GM19099 (cell line): ENCODE data around the gene MROH2A.

Experiments
- POLR2A ChIP-seq: IDR thresholded peaks from 3 replicates; pipeline ENCODE4 v1.6.1; 2011; ENCODE audit warnings: low read depth; ENCODE audit not compliant: insufficient read length; ENCODE audit errors: extremely low read depth

The MROH2A gene

DNA sequence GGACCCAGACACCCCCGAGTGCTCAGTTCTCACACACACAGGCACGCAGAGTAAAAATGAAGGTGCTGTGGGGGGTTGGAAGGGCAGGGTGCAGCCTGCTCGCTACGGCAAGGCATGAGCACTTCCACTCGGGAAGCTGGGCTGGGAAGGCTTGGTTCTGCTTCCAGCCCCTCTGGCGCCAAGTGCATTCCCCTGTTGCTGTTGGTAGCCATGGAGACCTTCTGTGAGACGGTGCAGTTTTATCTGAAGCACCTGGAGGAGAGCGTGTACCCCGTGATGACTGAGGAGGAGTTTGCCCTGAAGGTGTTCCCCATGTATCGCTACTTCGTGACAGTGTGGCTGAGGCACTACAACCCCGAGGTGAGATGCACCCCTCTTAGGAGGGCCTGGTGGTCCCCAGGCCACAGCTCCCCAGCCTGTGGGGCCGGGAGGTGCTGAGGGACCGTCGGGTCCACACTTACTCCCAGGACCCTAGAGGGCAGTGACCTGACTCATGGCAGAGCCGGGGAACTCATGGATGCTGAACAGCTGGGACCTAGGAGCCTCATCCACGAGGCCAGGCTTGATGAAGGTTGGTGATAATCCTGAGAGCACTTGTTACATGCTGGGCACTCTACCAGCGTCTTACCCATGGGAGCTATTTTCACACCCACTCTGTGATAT lies 15.5 kb downstream of the MROH2A start:
- TF ChIP-seq POLR2A = no peak

GRCh38 chr2:233794128-233794658 lies 16.1 kb downstream of the MROH2A start:
- no peak for TF ChIP-seq POLR2A

- no peak for TF ChIP-seq POLR2A
Observed at GRCh38 chr2:233795735-233796171, 17.6 kb downstream of the MROH2A start.

GRCh38 chr2:233796254-233796653 lies 18.1 kb downstream of the MROH2A start:
- TF ChIP-seq POLR2A = no peak

DNA sequence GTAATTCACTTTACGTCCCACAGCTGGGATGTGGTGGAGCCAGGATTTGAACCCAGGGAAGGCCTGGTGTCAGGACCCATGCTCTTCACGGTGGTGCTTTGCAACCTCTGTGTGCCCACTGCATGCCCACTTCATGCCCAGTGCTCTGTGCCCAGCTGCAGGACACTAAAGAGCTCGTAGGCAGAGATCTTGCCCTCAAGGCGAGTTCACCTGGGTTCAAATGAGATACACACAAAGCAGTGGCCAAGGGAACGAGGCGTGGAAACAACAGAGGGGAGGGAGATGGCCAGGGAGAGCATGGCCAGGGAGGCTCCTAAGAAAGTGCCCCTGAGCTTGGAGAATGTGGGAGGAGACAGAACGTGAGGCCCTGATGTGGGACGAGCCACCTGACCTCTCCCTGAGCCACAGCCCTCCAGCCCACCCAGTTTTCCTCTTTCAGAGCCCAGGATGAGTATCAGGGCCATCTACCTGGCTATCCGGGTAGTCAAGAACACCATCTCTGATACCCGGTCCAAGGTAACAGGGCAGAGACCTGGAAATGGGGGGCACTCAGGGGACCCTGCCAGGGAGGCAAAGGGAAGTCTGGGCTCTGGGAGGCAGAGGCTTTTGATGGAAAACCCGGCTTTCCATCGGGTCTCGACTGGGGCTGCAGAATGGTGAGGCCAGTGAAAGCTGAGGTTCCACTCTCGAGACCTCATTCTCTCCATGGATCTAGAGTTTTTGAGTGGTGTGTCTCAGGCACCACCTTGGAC lies 20.4 kb downstream of the MROH2A start:
- TF ChIP-seq POLR2A = no peak

DNA sequence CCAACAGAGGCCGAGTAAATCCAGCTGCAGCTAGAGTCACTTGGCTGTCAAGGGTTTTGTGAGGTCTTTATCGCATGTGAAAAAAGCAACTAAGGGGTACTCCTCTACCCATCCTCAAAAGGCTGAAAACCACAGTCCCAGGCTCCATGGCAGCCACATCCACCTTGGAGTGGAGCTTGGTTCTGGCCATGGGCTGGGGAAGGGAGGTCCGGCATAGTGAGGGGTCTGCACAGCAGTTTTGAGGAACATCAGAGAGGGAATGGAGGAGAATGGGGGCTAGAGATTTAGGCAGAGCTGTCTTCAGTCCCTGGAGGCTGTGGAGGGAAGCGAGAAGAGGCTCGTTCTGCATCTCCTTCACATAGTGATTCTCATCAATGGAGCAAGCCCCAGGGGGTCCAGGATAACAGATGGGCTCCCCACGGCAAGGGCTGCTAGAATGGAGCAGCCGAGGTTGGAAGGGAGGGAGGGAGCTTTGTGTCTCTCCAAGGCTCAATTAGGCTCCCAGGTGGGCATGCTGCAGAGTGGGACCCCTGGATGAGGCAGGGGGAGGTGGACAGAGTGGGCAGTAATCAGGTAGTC lies 21.0 kb downstream of the MROH2A start:
- TF ChIP-seq POLR2A = no peak

DNA sequence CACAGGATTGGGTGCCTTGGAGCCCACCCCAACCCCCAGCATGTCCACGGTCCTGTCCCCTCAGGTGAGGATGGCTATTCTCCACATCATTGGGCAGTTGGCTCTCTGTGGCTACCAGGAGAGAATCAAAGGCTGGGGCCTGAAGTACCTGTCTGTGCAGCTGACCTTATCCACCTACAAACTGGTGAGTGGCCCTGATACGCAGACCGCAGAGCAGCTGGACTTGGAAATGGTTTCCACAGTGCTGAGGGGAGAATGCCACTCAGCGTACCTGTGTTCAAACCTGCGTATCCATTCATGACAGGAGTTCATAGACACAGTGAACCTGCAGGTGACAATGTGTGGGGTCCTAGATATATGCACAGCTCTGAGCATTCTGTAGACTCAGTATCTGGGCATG lies 21.6 kb downstream of the MROH2A start:
- TF ChIP-seq POLR2A = no peak

DNA sequence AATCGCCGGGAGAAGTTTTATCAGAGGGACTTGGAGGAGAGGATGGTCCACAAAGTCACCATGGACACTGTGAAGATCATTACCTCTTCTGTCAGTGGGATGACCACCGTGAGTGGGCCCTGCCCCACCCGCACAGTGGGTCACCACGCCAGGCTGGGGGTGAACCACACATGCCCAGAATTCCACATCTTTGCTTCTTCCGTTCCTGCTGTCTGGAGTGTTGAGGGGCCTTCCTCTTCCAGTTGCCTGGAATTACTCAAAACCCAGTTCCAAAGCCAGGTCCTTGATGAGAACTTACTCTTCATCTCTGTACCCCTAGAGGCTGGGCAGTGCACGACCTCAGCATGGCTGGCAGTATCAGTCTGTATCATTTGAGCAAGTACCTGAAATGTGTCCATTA lies 22.1 kb downstream of the MROH2A start:
- no peak for TF ChIP-seq POLR2A

DNA sequence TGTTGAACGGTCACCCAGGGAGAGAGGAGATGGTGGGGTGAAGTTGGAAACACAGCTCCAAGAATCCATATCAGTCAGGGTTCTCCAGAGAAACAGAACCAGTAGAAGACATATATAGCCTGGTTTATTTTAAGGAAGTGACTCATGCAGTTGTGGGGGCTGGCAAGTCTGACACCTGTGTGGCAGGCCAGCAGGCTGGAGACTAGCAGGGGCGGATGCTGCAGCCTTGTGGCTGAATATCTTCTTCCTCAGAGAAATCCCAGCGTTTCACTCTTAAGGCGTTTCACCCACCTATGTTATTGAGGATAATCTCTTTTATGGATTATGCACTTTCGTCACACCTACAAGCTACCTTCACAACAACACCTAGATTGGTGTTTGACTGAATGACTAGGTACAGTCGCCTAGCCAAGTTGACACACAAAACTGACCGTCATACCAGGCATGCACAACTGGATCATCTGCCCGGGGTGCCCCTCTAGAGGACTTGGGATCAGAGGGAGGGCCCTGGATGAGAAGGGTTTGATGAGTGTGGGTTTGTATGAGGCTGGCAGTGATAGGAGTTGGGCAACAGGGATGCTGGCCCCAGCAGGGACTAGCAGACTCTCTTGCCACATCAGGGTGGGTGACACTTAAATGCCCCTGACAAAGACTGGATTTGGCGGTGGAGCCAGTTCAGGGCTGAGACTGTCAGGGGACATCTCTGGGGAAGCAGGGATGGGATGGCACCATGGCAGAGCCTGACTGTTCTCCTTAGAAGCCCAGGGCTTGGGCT lies 23.4 kb downstream of the MROH2A start:
- no peak for TF ChIP-seq POLR2A

- TF ChIP-seq POLR2A = no peak
Observed at GRCh38 chr2:233802132-233802815, 24.1 kb downstream of the MROH2A start.

DNA sequence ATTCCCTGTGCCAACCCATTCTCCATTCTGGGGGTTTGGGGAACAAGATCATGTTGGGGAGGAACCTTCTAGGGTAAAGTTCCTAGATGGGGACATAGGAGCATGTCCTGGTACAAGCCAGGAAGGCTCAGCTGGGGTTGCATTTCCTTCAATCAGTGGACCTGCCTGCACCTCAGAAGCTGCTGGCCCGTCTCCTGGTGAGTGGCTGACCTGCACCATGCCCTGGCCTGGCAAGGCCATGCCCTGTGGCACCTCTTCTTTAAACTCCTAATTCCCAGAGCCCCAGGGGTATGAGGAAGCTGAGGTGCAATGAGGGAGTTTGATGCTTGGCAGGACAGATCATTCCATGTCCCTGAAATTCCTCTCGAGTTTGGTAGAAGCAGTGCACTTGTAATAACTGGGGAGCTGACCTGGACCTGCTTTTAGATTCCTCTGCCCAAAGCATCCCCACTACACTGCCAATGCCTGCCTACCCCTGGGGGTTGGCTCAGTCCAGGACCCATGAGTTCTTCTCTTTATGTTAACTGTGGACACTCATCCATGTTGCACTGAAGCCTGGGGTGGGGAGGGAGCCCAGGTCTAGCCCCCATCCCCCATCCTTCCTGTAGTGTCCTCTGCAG lies 25.3 kb downstream of the MROH2A start:
- TF ChIP-seq POLR2A = no peak

DNA sequence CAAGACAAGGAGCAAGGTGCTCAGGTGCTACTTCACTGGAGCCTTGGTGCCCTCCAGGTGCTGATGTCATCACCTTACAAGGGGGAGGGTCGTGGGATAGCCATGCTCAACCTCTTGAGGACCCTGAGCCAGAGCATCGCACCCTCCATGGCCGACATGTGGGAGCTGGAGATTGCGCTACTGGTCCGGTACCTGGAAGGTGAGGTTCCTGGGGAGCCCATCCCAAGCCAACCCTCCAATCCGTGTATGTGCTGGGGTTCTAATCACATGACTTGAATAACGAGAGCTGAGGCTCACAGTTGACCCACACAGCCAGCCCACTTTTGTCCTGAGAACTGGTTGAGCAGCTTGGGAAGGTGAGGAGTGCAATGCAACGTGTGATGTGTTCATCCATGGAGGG lies 25.9 kb downstream of the MROH2A start:
- no peak for TF ChIP-seq POLR2A

DNA sequence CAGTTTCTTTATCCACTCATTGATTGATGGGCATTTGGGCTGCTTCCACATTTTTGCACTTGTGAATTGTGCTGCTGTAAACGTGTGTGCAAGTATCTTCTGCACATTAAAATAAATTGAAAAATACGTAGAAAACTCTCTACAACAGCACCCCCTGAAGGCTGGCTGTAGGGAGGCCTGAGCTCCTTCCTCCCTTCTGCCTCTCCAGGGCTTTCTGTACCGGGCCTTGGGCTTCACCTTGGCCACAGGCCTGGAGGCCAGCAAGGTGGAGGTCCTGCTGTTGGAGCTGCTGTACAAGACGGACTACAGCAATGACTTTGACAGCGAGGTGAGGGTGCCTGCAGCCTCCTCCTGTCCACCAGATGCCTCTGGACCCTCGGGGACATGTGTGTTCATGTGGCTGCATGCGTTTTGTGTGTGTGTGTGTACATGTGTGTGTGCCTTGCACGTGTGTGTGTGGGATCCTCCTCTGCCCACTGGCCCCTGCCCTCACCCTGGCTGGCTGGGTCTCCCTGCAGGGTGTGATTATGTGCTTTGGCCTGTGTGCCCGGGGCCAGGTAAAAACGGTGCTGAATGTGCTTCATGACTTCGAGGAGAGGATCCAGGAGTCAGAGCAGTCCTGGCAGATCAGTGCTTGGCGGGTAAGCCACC lies 29.2 kb downstream of the MROH2A start:
- TF ChIP-seq POLR2A = no peak

DNA sequence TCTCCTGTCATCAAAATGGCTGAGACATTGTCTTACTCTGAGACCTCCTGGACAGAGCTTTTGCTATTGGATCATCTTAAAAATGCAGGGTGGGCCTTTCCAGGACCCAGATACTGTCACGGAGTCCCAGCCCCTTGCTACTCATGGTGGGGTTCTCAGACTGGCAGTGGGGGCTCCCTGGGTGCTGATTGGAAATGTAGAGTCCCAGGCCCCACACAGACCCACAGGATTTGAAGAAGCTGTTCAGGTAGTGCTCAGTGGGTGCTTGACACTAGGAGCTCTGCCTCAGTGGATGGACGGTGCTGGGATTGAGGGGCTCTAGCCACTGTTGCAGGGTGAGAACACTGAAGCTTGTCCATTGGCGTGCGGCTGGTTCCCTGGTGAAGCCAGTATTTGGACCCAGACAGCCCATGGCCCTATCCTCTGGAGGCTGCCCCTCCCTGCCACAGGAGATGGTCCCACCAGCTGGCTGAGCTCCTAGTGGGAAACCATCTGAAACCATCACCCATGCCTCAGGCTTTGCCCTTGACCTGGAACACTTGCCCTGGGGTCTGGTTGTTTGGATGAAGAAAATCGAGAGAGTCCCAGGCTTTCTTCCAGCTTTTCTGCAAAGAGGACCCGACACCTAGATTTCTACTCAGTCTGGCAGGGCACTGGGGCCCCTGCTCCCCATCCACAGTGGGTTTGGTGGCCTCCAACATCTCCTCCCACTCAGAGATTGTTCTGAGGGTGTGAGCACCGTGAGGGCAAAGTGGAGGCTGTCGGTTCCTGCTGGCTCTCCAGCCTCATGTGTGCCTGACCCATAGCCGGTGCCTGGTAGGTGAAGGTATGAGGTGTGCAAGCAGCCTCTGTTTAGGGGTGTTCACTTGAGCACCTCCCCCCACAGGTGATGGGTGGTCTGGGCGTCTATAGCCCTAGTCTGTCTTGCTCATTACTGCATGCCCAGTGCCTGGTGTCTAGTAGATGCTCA lies 30.1 kb downstream of the MROH2A start:
- no peak for TF ChIP-seq POLR2A
